Osteocyte (in vitro differentiated cells): ENCODE data around the gene P2RX5. TPM values are rescaled to one million over a fixed set of nuclear protein-coding genes. Genes with fewer than 3 reads are reported as not detected.
A peak's percentile ranks its signal among the peaks of the same experiment; 100 is the strongest.

Source experiments
- DNase-seq: peaks from one replicate; pipeline ENCODE4 v3.0.0; 2021; ENCODE audit warnings: mixed read lengths; ENCODE audit not compliant: unreplicated experiment; ENCODE audit errors: extremely low spot score
- H3K27ac Mint-ChIP-seq: one replicate; pipeline ENCODE4 v1.8.0; 2021; ENCODE audit warnings: mild to moderate bottlenecking, mixed read lengths; ENCODE audit not compliant: unreplicated experiment
- H3K27me3 Mint-ChIP-seq: one replicate; pipeline ENCODE4 v1.8.0; 2021; ENCODE audit warnings: mixed read lengths; ENCODE audit not compliant: unreplicated experiment
- H3K36me3 Mint-ChIP-seq: one replicate; pipeline ENCODE4 v1.8.0; 2021; ENCODE audit warnings: mixed read lengths; ENCODE audit not compliant: unreplicated experiment
- H3K4me1 Mint-ChIP-seq: one replicate; pipeline ENCODE4 v1.8.0; 2021; ENCODE audit warnings: mixed read lengths; ENCODE audit not compliant: unreplicated experiment
- H3K4me3 Mint-ChIP-seq: one replicate; pipeline ENCODE4 v1.8.0; 2021; ENCODE audit warnings: mild to moderate bottlenecking, moderate library complexity, mixed read lengths; ENCODE audit not compliant: unreplicated experiment
- H3K9me3 Mint-ChIP-seq: one replicate; pipeline ENCODE4 v1.8.0; 2021; ENCODE audit warnings: mixed read lengths; ENCODE audit not compliant: unreplicated experiment
- total RNA-seq: library from RNA; stranded (reverse); gene quantifications from 2 replicates; pipeline ENCODE4 v1.2.1, GENCODE V29; 2021
- TF ChIP-seq, protein P1 (sequence below): fragments of 200-600 bp; sonication (generic); IDR thresholded peaks from 2 replicates; pipeline ENCODE4 v1.5.0; 2021; ENCODE audit warnings: antibody characterized with exemption, mild to moderate bottlenecking, moderate library complexity

P2RX5 gene
- total RNA-seq, 1 donor from 2014 or later: 0.43 TPM

DNA sequence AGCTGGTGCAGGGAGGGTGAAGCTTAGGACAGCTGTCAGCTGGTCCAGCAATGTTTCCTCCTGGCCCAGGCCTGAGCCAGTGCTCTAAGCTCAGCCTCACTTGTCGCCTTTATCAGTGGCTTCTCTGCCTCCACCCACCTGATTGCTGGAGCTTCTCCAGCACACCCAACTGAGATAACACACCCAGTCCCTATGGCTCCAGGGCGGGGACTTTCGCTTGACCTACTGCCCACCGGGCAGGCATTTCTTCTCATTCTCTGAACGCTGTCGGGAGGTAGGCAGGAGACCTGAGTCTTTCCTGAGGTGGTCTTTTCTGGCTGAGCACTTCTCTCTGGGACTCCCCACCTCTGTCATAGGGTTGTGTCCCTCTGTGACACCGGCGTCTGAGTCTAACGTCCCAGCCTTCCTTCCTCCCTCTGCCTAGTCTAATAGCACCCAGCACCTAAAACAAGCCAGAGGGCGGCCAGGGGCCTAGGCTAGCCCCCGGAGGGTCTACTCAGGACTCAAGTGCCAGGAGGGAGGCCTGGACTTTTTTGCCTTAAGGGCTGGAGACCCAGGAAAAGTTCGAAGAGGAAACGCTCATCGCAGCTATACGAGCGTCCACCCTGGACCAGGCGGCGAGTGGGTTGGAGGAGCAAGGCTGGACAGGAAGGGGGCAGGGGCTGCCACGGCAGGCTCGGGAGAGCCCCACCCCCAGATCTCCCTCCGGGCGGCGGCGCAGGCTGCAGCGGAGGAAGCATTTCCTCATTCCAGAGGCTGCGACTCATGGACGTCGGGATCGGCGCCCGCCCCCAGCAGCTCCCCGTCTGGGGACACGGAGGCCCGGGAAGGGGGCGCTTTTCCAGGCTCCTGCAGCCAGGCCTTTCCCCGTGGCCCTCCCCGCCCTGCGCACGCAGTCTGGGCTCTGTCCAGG lies 28.3 kb downstream of the P2RX5 start:
- Mint-ChIP-seq H3K27ac (peak overlapping the region; percentile 94), H3K4me3 (peak overlapping the region; percentile 89), H3K27me3 (no peaks in the 10 kb centered on the region), H3K9me3 (no peaks in the 10 kb centered on the region), H3K4me1 (peaks cover 33% of the 10 kb centered on the region), H3K36me3 (peaks cover 13% of the 10 kb centered on the region)
- TF ChIP-seq, protein P1, sequence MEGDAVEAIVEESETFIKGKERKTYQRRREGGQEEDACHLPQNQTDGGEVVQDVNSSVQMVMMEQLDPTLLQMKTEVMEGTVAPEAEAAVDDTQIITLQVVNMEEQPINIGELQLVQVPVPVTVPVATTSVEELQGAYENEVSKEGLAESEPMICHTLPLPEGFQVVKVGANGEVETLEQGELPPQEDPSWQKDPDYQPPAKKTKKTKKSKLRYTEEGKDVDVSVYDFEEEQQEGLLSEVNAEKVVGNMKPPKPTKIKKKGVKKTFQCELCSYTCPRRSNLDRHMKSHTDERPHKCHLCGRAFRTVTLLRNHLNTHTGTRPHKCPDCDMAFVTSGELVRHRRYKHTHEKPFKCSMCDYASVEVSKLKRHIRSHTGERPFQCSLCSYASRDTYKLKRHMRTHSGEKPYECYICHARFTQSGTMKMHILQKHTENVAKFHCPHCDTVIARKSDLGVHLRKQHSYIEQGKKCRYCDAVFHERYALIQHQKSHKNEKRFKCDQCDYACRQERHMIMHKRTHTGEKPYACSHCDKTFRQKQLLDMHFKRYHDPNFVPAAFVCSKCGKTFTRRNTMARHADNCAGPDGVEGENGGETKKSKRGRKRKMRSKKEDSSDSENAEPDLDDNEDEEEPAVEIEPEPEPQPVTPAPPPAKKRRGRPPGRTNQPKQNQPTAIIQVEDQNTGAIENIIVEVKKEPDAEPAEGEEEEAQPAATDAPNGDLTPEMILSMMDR: peak; percentile 12
- peak; percentile 96 for DNase-seq

- peaks cover 13% of the 10 kb centered on the region for H3K36me3 Mint-ChIP-seq
Observed at GRCh38 chr17:3666516-3666915, 29.4 kb downstream of the P2RX5 start.

GRCh38 chr17:3665834-3666233 lies 30.1 kb downstream of the P2RX5 start:
- no peak for DNase-seq
- TF ChIP-seq, protein P1: no peak
- H3K9me3 Mint-ChIP-seq: no peaks in the 10 kb centered on the region

More at GRCh38 chr17:3666516-3666915, 29.4 kb downstream of the P2RX5 start:
- TF ChIP-seq, protein P1: no peak
- Mint-ChIP-seq H3K4me1 (peaks cover 33% of the 10 kb centered on the region), H3K4me3 (peak overlapping the region; percentile 89), H3K9me3 (no peaks in the 10 kb centered on the region), H3K27me3 (no peaks in the 10 kb centered on the region), H3K27ac (peak overlapping the region; percentile 72)
- DNase-seq: no peak

GRCh38 chr17:3663102-3664011 lies 32.6 kb downstream of the P2RX5 start:
- H3K4me1 Mint-ChIP-seq: peaks cover 45% of the 10 kb centered on the region
- no peak overlapping the region for H3K4me3 Mint-ChIP-seq
- H3K27me3 Mint-ChIP-seq: no peaks in the 10 kb centered on the region
- H3K27ac Mint-ChIP-seq: no peak overlapping the region
- no peak for DNase-seq
- TF ChIP-seq, protein P1: no peak
- H3K9me3 Mint-ChIP-seq: no peaks in the 10 kb centered on the region
- peaks cover 13% of the 10 kb centered on the region for H3K36me3 Mint-ChIP-seq

More at GRCh38 chr17:3665834-3666233, 30.1 kb downstream of the P2RX5 start:
- Mint-ChIP-seq H3K4me3 (peak overlapping the region; percentile 89), H3K27me3 (no peaks in the 10 kb centered on the region), H3K36me3 (peaks cover 15% of the 10 kb centered on the region), H3K27ac (peak overlapping the region; percentile 72), H3K4me1 (peaks cover 36% of the 10 kb centered on the region)
